HepG2 (cell line): Measurements from ENCODE around the gene CD320. TPM values are rescaled to one million over a fixed set of nuclear protein-coding genes. Genes with fewer than 3 reads are reported as not detected.

ENCODE experiments used
- CBX5 ChIP-seq: sonication (generic); formaldehyde crosslinking; IDR thresholded peaks from 2 replicates; pipeline ENCODE4 v1.4.0; 2020; ENCODE audit warnings: missing genetic modification reagents, borderline replicate concordance
- DMAP1 ChIP-seq: IDR thresholded peaks from 2 replicates; pipeline ENCODE4 v1.6.1; 2016
- FOXO1 ChIP-seq: sonication (generic); formaldehyde crosslinking; IDR thresholded peaks from 2 replicates; pipeline ENCODE4 v1.4.0; 2020; ENCODE audit warnings: missing genetic modification reagents
- HMGA1 ChIP-seq: sonication (generic); formaldehyde crosslinking; conservative IDR thresholded peaks from 2 replicates; pipeline ENCODE4 v1.4.0; 2020; ENCODE audit warnings: missing genetic modification reagents
- MYNN ChIP-seq: sonication (generic); formaldehyde crosslinking; IDR thresholded peaks from 2 replicates; pipeline ENCODE4 v1.4.0; 2020; ENCODE audit warnings: mild to moderate bottlenecking, low read depth, missing genetic modification reagents
- PAX8 ChIP-seq: sonication (generic); formaldehyde crosslinking; IDR thresholded peaks from 2 replicates; pipeline ENCODE4 v1.8.0; 2022; ENCODE audit warnings: mild to moderate bottlenecking, missing genetic modification reagents, borderline replicate concordance
- TCF7 ChIP-seq: sonication (generic); IDR thresholded peaks from 2 replicates; pipeline ENCODE4 v1.6.1; 2016; ENCODE audit warnings: antibody characterized with exemption, low read depth
- XRCC5 ChIP-seq: fragments of 200-400 bp; formaldehyde crosslinking; optimal IDR thresholded peaks from 2 replicates; pipeline ENCODE3; 2017; ENCODE audit warnings: mild to moderate bottlenecking, low read length
- ZNF136 ChIP-seq: sonication (generic); formaldehyde crosslinking; IDR thresholded peaks from 2 replicates; pipeline ENCODE4 v1.8.1; 2022; ENCODE audit warnings: low read depth, mild to moderate bottlenecking, moderate library complexity, missing genetic modification reagents
- ZNF331 ChIP-seq: sonication (generic); formaldehyde crosslinking; IDR thresholded peaks from 2 replicates; pipeline ENCODE4 v1.4.0; 2020; ENCODE audit warnings: missing genetic modification reagents
- ZNF354B ChIP-seq: sonication (generic); formaldehyde crosslinking; IDR thresholded peaks from 2 replicates; pipeline ENCODE4 v1.8.0; 2022; ENCODE audit warnings: mild to moderate bottlenecking, missing genetic modification reagents
- ZNF382 ChIP-seq: sonication (generic); formaldehyde crosslinking; IDR thresholded peaks from 2 replicates; pipeline ENCODE4 v1.5.0; 2020; ENCODE audit warnings: missing genetic modification reagents, mild to moderate bottlenecking, borderline replicate concordance
- ZNF432 ChIP-seq: sonication (generic); formaldehyde crosslinking; IDR thresholded peaks from 2 replicates; pipeline ENCODE4 v1.5.0; 2020; ENCODE audit warnings: missing genetic modification reagents, mild to moderate bottlenecking, borderline replicate concordance
- ZNF556 ChIP-seq: sonication (generic); formaldehyde crosslinking; IDR thresholded peaks from 2 replicates; pipeline ENCODE4 v1.4.0; 2020; ENCODE audit warnings: mild to moderate bottlenecking, missing genetic modification reagents, borderline replicate concordance
- ZNF614 ChIP-seq: IDR thresholded peaks from 2 replicates; pipeline ENCODE4 v1.6.1; 2018; ENCODE audit warnings: missing biosample characterization, missing genetic modification reagents, inconsistent platforms, borderline replicate concordance
- polyA plus RNA-seq, 8 experiments: library from polyadenylated mRNA; depleted of rRNA in 3 of 8; stranded (reverse) in 7 of 8; unstranded in 1 of 8; fragments of >200 nt; fragmentation: Illumina TruSeq in 4 of 8; extraction: Trizol in 4 of 8; gene quantifications; 2 replicates each; pipeline versions ENCODE4 v1.2.1 to v1.2.3, GENCODE V29; 2011 to 2016; ENCODE audit warnings: low read depth in 4 of 8, missing spikeins in 1 of 8, mixed read lengths in 1 of 8; ENCODE audit not compliant: insufficient read depth in 1 of 8
- total RNA-seq, 5 experiments: library from RNA; depleted of rRNA; stranded (reverse); fragments of >200 nt; fragmentation: Illumina TruSeq; extraction: Trizol; gene quantifications; 2 replicates each; pipeline ENCODE4 v1.2.3, GENCODE V29; 2016; ENCODE audit warnings: low read depth in 1 of 5
- TF ChIP-seq, protein P1 (sequence below): sonication (generic); formaldehyde crosslinking; IDR thresholded peaks from 2 replicates; pipeline ENCODE4 v1.5.1; 2020; ENCODE audit warnings: mild to moderate bottlenecking, missing genetic modification reagents, moderate library complexity
- TF ChIP-seq, protein P2 (sequence below): sonication (generic); formaldehyde crosslinking; IDR thresholded peaks from 2 replicates; pipeline ENCODE4 v1.8.1; 2023; ENCODE audit warnings: mild to moderate bottlenecking, moderate library complexity, missing genetic modification reagents
- TF ChIP-seq, protein P3 (sequence below): IDR thresholded peaks from 2 replicates; pipeline ENCODE4 v1.6.1; 2016; ENCODE audit warnings: mild to moderate bottlenecking
- TF ChIP-seq, protein P4 (sequence below): sonication (generic); formaldehyde crosslinking; IDR thresholded peaks from 2 replicates; pipeline ENCODE4 v1.8.1; 2023; ENCODE audit warnings: missing genetic modification reagents, mild to moderate bottlenecking, borderline replicate concordance
- TF ChIP-seq, protein P5 (sequence below): sonication (generic); formaldehyde crosslinking; IDR thresholded peaks from 2 replicates; pipeline ENCODE4 v1.4.0; 2020; ENCODE audit warnings: missing genetic modification reagents, borderline replicate concordance

Gene CD320
- total and polyA plus RNA-seq, 2 of the 13 experiments (the other 11 are each of a cell fraction or from before 2014, with no cell fraction given) = 83.1 to 99.9 TPM

DNA sequence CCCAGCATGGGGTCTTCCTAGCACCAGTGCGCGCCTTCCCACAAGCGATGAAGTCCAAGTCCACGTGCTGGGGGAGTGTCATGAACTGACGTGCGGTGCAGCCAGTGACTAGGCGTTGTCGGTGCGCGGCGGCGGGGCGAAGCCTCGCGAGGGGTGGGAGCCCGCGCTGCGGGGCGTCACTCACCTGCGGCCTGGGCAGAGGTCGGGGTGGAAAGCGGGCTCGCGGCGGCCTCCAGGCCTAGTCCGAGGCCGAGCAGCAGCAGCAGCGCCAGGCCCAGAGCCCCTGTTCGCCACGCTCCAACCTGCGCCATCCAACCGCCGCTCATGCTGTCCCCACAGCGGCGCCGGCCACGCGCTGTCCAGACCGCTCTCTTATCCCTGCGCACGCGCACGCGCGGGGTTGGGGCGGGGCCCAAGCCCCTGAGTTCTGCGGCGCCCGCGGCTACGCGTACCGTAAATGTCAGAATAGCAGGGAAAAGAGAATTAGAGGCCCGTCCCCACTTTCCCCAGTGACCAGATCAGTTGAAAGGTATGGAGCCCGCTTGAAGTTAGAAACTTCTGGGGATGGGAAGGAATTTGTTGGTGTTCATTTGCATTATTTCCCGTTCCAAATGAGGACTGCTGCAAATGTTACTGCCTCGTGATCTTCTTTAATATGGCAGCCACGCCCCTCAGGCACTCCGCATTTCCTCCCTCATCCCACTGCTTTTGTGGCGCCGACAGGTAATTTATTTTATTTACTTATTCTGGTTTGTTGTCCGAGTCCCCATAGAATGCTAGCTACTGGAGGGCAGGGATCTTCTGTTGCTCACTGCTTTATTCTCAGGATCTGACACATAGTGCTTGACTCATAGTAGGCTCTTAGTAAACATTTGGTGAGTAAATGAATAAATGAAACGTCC is at the start of gene CD320 (continued):
- peak; percentile 72 for TF ChIP-seq ZNF556 (CRISPR knock-in tag)
- peak; percentile 58 for TF ChIP-seq XRCC5
- no peak for TF ChIP-seq ZNF382
- peak; percentile 64; the same call in 1 of the 2 replicates for TF ChIP-seq ZNF136 (CRISPR knock-in tag)
- 0 out of 2 replicates have a peak, but pooled peaks have one; percentile 24 for TF ChIP-seq TCF7
- peak; percentile 90 for TF ChIP-seq ZNF614 (CRISPR knock-in tag)
- TF ChIP-seq ZNF432 = no peak
- TF ChIP-seq DMAP1 = peak; percentile 95
- peak; percentile 51; the same call in 1 of the 2 replicates for TF ChIP-seq MYNN (CRISPR knock-in tag)
- TF ChIP-seq, protein P1, sequence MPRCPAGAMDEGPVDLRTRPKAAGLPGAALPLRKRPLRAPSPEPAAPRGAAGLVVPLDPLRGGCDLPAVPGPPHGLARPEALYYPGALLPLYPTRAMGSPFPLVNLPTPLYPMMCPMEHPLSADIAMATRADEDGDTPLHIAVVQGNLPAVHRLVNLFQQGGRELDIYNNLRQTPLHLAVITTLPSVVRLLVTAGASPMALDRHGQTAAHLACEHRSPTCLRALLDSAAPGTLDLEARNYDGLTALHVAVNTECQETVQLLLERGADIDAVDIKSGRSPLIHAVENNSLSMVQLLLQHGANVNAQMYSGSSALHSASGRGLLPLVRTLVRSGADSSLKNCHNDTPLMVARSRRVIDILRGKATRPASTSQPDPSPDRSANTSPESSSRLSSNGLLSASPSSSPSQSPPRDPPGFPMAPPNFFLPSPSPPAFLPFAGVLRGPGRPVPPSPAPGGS = peak; percentile 97
- TF ChIP-seq, protein P2, sequence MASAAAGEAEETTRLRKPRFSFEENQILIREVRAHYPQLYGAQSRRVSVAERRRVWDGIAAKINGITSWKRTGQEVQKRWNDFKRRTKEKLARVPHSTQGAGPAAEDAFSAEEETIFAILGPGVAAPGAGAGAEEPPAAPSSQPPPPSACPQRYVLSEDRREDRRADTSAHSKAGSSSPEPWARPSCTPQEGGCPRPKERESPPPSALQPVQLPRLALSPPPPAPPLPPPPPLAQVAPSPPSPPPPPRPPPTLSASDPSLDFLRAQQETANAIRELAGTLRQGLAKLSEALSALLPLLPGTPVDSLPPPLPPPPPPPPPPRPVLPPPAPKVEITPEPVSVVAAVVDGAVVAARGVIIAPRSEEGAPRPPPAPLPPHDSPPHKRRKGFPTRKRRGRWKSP = peak; percentile 84
- TF ChIP-seq, protein P3, sequence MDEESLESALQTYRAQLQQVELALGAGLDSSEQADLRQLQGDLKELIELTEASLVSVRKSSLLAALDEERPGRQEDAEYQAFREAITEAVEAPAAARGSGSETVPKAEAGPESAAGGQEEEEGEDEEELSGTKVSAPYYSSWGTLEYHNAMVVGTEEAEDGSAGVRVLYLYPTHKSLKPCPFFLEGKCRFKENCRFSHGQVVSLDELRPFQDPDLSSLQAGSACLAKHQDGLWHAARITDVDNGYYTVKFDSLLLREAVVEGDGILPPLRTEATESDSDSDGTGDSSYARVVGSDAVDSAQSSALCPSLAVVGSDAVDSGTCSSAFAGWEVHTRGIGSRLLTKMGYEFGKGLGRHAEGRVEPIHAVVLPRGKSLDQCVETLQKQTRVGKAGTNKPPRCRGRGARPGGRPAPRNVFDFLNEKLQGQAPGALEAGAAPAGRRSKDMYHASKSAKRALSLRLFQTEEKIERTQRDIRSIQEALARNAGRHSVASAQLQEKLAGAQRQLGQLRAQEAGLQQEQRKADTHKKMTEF (CRISPR knock-in tag) = peak; percentile 94
- no peak; the same call in 1 of the 2 replicates for TF ChIP-seq ZNF331
- peak; percentile 95; the same call in 1 of the 2 replicates for TF ChIP-seq PAX8
- no peak for TF ChIP-seq CBX5 (CRISPR knock-in tag)
- TF ChIP-seq FOXO1 = peak; percentile 23; the same call in 1 of the 2 replicates
- TF ChIP-seq, protein P4, sequence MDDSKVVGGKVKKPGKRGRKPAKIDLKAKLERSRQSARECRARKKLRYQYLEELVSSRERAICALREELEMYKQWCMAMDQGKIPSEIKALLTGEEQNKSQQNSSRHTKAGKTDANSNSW (CRISPR knock-in tag) = peak; percentile 76; the same call in 1 of the 2 replicates
- 0 out of 2 replicates have a peak, but pooled peaks have one; percentile 45 for TF ChIP-seq ZNF354B (CRISPR knock-in tag)
- TF ChIP-seq HMGA1 (CRISPR knock-in tag) = no peak
- TF ChIP-seq, protein P5, sequence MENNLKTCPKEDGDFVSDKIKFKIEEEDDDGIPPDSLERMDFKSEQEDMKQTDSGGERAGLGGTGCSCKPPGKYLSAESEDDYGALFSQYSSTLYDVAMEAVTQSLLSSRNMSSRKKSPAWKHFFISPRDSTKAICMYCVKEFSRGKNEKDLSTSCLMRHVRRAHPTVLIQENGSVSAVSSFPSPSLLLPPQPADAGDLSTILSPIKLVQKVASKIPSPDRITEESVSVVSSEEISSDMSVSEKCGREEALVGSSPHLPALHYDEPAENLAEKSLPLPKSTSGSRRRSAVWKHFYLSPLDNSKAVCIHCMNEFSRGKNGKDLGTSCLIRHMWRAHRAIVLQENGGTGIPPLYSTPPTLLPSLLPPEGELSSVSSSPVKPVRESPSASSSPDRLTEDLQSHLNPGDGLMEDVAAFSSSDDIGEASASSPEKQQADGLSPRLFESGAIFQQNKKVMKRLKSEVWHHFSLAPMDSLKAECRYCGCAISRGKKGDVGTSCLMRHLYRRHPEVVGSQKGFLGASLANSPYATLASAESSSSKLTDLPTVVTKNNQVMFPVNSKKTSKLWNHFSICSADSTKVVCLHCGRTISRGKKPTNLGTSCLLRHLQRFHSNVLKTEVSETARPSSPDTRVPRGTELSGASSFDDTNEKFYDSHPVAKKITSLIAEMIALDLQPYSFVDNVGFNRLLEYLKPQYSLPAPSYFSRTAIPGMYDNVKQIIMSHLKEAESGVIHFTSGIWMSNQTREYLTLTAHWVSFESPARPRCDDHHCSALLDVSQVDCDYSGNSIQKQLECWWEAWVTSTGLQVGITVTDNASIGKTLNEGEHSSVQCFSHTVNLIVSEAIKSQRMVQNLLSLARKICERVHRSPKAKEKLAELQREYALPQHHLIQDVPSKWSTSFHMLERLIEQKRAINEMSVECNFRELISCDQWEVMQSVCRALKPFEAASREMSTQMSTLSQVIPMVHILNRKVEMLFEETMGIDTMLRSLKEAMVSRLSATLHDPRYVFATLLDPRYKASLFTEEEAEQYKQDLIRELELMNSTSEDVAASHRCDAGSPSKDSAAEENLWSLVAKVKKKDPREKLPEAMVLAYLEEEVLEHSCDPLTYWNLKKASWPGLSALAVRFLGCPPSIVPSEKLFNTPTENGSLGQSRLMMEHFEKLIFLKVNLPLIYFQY (CRISPR knock-in tag) = peak; percentile 69; the same call in 1 of the 2 replicates
